Measurements from ENCODE around the gene ASB8.

The ASB8 gene, protein sequence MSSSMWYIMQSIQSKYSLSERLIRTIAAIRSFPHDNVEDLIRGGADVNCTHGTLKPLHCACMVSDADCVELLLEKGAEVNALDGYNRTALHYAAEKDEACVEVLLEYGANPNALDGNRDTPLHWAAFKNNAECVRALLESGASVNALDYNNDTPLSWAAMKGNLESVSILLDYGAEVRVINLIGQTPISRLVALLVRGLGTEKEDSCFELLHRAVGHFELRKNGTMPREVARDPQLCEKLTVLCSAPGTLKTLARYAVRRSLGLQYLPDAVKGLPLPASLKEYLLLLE

DNA sequence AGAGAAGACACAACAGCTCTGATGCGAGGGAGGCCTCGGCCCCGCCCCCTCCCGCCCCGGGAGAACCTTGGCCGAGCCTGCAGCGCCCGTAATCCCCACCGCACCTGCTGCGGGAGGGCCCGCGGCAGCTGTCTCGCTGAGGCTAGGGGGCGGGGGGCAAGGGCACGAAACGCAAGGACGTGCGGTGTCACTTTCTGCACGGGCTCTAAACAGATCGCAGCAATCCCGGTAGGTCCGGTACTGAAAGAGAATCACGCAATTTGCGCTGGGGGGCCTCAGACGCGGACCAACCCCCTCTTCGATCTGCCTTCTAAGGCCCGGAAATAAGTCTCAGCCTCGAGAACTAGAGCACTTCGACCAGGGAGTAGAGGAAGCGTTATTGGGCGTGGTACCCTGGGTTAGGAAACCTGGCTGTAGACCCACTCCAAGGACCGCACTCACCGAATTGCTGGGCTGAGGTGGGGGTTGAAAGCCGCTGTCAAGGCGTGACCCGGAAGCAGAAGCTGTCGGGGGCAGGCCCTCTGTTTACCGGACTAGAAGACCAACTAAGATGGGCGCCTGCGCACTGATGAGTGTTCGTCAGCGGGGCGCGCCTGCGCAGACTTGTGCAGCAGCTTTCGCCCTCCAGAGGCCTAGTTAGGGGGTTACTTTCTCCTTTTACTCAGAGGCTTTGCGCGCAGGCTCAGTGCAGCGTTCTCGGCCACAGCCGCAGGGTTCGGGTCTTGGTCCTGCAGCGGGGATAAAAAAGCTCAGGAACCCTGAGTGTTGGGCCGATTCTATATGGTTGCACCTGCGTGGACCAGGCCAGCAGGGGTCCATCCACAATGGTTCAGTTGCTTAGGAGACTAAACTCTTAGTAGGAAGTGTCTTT is at the start of gene ASB8:
Gene ASB8 (minus strand): TSS at position 498 of the 871 bp plus-strand sequence. CDS start 4,019 bp downstream, outside the sequence.
- peak; percentile 88 to 99 (median 97) for DNase-seq

DNA sequence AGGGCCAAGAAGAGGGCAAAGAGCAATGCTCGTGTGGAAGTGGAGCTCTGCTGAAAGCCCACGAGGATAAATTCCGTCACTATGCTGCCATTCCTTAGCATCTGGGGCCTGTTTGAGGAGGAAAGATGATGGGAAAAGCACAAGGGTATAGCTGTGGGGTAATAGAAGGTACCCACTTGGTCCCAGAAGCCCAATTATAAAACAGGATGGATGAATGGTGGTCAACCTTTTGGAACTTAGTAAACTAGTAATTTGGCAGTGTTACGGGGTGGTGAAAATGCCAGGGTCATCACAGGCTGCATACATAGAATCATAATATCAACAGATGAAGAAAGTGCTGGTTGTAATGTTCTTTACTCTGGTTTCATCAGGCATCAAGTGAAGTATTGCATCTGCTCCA is 45.9 kb upstream of the ASB8 start, which contains the start of gene OR10AD1:
Gene OR10AD1 (minus strand): TSS at position 101 of the 400 bp plus-strand sequence. CDS start 0 bp downstream, at position 101.
- no peak for DNase-seq

DNA sequence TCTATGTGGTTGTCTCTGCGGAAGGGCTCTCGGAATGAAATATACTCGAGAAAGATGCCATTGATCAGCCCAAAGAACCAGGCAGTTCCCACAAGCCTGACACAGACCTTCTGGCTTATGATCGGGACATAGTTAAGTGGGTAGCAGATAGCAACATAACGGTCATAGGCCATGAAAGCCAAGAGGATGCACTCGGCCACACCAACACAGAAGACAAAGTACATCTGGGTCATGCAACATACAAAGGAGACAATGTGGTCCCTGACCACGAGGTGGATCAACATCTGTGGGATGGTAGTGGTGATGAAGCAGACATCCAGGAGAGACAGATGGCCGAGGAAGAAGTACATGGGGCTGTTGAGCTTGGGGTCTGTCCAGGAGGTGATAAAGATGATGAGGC is 45.5 kb upstream of the ASB8 start:
- DNase-seq, result no peak

DNA sequence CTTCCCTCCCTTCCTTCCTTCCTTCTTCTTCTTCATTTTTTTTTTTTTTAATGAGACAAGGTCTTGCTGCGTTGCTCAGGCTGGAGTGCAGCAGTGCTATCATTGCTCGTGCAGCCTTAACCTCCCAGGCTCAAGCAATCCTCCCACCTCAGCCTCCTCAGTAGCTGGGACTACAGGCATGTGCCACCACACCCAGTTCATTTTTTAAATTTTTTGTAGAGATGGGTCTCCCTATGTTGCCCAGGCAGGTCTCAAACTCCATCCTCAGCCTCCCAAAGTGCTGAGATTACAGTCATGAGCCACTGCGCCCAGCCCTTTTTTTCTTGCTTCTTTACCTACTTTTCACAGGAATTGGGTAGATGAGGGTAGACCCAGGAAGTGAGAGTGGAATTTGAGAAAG is 44.2 kb upstream of the ASB8 start:
- no peak for DNase-seq

DNA sequence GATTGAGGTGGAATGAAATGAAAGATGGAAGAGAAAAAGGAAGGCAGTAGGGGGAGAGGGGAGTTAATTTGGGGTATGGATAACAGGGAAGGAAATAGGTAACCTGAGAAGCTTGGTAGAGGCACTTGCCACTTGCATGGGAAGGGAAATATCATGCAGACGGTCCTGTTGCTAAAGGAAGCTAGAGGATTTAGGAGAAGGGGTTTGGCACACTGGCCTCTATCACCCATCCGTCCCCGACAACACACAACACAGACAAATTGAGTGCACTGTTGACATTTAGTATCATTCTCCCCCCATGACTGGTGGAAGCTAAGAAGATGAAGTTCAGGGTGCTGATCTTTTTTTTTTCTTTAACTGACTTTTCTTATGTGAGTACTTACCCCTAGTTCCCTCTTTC is 43.8 kb upstream of the ASB8 start:
- DNase-seq, result no peak

DNA sequence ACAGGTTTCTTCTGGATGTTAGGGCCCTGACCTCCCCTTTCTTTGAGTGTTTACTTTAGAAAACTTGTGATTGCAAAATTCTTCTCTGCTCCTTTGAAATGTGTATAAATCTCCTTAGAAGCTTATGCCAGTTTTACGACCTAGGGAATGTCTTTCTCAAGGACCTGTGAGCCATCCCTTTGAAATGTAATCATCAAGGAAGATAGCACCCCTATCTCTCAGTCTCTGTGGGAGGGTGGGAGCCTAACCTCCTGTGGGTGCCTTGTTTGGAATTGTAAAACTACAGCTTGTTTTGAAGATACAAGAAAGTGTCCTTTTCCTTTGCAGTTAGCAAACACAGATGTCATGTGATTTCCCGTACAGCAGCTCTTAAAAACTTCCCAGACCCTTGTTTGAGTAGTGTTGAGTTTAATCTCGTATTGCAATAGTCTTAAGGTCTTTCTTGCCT is 42.5 kb upstream of the ASB8 start:
- DNase-seq, result no peak

DNA sequence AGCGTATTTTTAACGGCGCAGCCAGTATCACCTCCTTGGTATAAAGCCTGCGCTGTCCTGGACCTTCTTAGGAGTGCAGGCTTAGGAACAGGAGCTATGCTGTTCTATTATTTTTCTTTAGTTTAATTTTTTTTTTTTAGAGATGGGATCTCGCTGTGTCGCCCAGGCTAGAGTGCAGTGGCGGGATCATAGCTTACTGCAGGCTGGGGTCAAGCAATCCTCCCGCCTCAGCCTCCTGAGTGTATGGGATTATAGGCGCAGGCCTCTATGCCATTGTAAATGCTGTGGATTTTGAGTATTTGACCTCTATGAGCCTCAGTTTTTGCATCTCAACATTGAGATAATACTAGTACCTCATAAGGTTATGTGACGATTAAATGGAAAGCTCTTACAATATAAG is 41.7 kb upstream of the ASB8 start:
- no peak for DNase-seq

DNA sequence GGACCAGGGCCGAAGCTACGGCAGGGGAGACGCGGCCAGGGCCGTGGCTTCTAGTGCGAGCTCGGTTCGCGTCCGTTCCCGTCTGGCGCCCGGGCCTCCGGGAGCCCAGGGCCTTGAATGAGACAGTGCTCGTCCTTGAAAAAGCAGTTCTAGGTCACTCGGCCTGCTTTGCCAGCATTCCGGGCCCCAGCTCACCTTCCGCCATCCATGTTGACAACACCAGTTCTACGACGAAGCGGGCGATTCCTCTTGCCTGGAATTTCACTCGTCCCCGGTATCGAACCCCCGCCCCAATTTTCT is 41.3 kb upstream of the ASB8 start:
- DNase-seq, result peak in 15 of 51 donors; percentile 15 to 82 (median 41)

DNA sequence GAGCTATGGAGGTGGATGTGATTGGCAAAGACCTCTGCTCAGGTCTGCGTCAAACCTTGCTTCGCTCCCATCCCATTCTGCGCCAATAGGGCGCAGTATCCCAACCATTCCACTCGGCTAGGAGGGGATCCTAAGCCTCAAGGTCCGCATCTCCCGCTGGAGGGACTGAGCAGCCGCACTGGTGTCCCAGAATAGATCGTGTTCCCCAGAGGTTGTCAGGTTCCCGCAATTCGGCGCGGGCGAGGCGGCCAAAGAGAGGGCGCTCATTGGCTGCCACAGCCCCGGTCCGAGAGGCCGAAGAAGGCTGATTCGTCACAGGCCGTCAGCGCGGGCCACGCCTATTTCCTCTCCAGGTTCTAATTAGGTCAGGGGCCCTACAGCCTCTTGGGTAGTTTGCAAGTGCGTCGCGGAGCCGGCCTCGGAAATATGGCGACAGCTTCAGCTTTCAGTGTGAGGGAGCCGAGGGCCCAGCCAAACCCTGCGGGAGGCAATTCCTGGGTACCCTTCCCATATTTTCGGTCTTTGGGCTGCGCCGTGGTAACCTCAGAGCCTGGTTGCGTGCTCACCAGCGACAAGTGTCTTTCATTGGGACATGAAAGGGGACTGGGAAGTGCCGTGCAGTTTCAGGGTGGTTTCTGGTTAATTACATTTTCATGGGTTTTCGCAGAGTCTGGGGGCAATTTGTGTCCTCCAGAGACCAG is 40.8 kb upstream of the ASB8 start:
- peak in 49 of 51 donors; percentile 55 to 97 (median 90) for DNase-seq

DNA sequence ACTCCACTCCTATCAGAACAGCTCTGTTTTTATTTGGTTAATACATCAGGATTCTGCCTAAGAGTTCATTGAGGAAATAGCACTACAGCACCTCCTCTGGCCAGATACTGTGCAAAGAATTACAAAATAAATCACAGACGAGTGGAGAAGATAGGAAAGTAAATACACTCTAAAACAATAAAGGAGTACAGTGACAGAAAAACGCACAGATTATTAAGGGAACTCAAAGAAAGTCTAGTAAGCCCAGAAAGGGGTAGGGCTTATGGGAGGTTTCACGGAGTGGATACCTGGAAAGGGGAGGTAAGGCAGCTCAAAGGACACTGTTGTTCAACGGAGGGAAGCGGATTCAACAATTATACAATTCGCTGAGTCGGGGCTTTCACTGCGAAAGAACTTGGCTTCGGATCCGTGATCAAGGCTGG is 40.2 kb upstream of the ASB8 start:
- DNase-seq, result peak in 2 of 51 donors; percentile 70 to 82

DNA sequence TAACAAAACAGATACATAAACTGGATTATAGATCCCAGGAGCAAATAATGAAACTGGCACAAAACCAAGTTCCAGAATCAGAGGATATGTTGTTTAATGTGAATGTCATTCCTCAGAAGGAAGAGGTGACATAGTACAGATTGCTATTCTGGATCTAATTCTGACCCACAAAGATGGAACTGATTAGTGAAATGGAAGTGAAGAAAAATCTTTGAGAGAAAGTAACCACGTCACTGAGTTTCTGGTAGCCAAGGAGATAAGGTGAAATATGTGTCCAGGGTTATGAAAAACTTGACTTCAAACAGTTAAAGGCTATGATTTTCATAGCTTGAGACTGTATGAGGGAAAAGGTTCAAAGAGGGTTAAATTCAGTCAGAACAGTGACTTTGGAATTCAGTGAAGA is 37.5 kb upstream of the ASB8 start:
- no peak for DNase-seq

DNA sequence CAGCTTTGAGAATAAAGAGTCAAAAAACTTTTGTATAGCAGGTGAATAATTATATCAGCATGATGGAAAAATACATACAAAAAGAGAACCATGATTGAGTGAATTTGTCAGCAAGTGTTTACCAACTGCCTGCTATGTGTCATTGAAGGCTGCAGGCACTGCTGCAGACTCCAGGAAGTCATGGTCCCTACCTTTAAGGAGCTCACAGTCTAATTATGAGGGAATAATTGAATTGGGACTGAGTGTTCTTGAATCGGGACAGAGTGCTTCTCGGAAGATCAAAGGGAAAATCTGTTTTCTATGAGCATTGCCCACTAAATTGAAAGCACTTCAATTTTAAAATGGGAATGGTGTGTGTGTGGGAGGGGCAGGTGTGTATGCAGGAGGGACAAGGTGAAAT is 36.3 kb upstream of the ASB8 start:
- no peak for DNase-seq

DNA sequence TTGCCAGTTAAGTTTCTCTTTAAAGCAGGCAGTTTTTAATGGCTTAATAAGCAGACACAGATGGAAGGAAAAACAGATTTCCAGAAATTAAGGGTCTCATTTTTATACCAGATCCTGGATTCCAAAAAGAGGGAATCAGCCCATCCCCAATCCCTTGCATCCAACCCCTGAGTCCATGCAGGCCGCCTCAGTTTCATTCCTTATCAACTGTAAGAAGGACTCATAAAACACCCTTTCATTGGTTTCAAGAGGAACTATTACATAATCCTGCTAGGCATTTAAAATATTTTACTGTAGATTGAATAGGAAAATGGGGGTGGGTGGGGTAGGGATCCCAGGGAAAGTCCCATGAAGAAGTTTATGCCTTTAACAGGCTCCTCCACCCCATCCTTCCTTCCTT is 35.5 kb upstream of the ASB8 start:
- no peak for DNase-seq

DNA sequence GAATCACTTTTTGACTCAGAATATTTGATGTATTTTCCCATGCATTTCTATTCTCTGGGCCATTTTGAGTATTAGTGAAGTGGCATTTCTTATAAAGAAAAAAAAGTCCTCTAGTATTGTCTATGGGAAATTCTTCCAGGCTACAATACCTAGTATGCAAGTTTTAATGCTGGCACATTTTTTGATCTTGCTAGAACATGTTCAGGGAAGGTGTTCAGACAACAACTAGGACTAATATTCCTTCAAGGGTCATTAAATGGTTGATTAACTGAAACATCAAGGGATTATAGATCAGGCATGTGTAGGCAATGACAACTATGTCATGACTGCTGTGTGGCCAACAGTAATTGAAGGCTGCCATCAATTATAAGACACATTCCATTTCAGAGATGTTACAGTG is 33.8 kb upstream of the ASB8 start:
- no peak for DNase-seq

DNA sequence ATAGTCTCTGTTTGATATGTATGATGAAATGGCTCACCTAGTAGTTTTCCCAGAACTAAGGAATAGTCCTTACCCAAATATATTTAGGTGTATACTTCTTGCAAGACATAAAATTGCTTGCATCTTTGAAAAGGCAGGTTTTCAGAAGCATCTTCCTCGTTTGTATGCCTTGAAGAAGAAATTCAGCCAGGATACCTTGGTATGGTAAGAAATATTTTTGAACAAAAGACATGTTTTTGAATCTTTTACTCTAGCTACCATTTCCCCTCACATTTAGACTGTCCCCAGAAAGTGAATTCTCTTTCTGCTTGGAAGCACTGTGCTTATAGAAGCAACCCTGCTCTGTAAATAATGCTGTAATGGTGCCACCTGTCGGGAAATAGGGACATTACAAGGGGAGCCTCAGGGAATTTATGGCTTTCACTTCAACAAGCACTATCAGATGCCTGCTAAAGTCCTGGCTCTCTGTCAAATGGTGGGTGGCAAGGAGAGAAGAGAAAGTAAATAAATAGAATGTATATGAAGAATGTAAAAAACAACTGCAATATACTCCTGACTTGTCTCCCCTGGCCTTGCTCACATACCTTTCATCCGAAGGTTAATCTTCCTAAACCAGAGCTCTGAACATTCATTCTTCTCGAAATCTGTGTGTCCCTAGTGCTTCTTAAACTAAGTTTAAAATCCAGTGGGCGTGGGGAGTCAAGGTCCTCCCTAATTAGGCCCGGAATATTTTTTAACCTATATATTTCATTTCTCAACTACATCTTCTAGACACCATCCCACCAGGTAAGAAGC is 32.2 kb upstream of the ASB8 start:
- peak in 35 of 51 donors; percentile 7 to 81 (median 45) for DNase-seq

DNA sequence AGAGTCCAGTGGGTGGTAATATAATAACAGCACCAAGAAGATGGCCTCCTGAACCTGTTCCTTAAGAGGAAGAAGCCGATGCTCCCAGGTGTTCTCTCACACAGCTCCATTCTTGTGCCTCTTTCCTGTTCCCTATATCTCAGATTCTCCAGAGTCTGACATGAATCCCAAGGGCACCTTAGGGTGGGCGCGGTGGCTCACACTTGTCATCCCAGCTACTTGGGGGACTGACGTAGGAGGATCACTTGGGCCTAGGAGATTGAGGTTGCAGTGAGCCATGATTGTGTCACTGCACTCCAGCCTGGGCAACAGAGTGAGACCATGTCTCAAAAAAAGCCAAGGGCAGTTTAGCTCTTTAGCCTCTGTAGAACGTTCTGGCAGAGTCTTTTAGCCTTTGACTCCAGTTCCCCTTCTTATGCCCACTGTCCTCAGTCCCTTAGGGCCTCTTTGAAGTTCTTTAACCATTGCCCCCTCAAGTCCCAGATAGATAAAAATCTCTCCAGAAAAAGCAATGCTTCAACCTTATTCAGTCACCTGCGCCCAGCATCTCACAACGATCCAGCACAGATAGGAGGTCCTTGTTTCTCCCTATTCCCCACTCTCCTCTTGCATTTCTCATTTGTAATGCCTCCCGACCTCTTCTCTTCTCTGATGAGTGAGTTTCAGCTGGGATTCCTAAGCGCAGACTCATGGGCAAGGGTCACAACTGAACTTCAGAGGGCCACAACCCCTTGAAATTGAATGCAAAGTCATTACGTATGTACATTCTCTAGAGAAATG is 30.8 kb upstream of the ASB8 start:
- DNase-seq, result no peak

DNA sequence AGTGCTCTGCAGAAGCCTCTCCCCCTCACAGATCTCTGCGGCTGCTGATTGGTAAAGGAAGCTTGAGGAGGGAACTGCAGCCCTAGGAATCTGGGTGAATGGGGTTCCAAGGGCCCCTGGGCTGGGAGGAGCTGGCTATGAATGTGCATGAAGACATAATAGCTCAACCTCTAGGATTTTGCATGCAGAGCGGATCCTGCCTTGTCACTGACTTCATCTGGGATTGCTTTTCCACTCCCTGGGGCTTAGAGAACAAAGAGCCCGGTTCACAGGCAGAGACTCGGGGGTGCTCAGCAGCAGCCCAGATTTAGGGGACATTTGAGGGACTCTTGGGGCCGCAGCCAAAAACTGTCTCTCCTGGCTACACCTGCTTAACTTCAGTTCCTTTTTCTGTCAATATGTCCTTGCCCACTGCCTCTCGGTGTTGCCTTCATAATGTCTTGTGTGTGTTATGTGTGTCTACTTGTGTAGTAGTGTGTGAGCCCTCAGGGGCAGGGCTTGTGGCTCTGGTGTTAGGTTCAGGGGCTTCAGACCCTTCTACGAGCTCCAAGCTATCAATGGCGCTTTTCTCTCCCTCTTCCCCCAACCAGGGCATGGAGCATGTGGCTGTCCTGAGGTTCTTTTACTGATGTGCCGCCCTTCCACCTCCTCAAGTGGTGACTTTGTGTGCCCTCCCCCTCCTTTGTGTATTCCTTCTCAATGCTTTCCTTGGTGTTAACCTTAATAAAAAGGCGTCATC is 28.0 kb upstream of the ASB8 start:
- DNase-seq, result peak in 17 of 51 donors; percentile 5 to 45 (median 26)

DNA sequence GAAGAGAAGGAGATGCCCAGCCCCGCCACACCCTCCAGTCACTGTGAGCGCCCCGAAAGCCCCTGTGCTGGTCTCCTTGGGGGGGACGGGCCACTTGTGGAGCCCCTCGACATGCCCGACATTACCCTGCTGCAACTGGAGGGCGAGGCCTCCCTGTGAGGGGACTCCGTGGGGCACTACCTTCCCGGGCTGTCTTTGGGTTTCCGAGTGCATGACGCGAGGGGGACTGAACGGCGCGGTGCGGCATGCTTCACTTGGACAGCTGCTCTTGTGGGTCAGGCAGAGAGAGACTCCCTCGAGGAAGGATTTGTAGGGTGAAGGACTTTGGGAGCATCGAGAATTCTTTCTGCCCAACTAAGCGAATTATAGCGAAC is 27.2 kb upstream of the ASB8 start:
- peak in 5 of 51 donors; percentile 6 to 58 (median 16) for DNase-seq

DNA sequence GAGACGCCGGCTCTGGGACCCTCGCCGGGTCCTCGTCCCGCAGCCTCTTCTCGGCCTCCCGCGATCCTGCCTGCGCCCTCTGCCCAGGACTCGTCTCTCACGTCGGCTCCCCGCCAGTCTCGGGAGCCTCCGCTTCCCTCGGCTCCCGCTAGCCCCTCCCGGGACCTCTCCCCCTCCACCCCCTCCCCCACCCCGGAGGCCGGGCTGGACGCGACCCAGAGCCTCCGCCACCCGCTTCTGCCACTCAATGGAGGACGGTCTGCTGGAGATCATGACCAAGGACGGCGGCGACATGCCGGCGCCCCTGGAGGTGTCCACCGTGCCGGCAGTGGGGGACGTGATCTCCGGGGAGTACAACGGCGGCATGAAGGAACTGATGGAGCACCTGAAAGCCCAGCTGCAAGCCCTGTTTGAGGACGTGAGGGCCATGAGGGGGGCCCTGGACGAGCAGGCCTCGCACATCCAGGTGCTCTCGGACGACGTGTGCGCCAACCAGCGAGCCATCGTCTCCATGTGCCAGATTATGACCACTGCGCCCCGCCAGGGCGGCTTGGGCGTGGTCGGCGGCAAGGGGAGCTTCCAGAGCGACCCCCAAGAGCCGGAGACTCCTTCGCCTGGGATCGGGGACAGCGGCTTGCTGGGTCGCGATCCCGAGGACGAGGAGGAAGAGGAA is 26.7 kb upstream of the ASB8 start:
- peak in 5 of 51 donors; percentile 31 to 58 (median 40) for DNase-seq

Measured in hypothalamus (tissue), 51 donors.